Measurements from ENCODE around the gene CBX2.

- TF ChIP-seq EZH2 (IDR thresholded peaks at IDR 0.05; ENCODE audit: insufficient read depth, poor library complexity, severe bottlenecking) (no peak), EZH2phosphoT487 (IDR thresholded peaks at IDR 0.05; ENCODE audit: insufficient read depth, low read depth) (no peak)
These were observed 54.5 kb downstream of the CBX2 start for GRCh38 chr17:79832218-79833109.

Measured in GM23248 (cell line).